ENCODE measurements around the gene PTPRD.
"Not testable (repeated sequence)": the region's sequence is repeated elsewhere in the genome, so short reads cannot be mapped to it uniquely, and the experiment has no call there.

Gene PTPRD

DNA sequence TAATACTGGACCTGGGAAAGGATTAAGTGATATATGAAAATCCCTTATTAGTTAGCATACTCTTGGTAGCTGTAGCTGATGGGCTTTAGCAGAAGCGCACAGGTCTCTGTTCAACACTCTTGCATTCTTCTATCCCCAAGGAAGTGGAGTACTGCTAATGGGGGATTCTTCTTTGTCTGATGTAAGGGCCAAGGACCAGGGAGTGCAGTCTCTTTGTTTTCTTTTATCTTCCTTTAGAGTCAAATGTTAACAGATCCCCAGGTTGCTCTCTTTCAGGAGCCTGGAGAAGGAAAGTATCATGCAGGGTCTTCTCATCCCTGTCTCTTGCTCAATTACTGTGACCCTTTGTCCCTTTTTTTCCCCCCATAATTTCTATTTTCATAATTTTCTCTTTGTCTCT lies 1666.3 kb downstream of the PTPRD start:
- no peak for DNase-seq

DNA sequence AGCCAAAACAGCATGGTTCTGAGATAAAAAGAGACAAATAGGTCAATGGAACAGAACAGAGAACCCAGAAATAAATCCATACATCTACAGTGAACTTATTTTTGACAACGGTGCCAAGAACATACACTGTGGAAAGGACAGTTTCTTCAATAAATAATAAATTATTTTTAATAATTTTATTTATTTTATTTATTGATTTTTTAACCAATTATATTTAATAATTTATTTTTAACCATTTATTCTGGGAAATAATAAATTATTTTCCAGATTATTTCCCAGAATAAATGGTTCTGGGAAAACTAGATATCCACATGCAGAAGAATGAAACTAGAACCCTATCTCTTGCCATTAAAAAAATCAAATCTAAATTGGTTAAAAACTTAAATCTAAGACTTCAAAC lies 1669.4 kb downstream of the PTPRD start:
- DNase-seq, result no peak

DNA sequence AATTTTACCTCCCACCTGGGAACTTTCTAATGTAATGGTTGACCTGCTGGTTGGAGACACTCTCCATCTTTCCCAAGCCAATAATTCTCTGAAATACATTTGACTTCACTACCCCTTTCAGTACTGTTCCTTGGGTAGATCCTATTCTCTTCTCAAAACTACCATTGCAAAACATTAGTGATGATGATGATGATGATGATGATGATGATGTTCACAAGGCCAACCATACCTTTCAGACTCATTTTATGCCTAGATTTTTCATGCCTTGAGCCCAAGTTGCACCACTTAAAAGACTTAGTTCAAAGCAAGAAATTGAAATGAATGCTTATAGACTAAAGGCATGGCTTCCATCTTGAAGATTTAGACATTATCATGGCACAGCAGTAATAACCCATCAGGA lies 1672.2 kb downstream of the PTPRD start:
- no peak for DNase-seq

GRCh38 chr9:8926461-8926860 lies 1686.3 kb downstream of the PTPRD start:
- no peak for DNase-seq

DNA sequence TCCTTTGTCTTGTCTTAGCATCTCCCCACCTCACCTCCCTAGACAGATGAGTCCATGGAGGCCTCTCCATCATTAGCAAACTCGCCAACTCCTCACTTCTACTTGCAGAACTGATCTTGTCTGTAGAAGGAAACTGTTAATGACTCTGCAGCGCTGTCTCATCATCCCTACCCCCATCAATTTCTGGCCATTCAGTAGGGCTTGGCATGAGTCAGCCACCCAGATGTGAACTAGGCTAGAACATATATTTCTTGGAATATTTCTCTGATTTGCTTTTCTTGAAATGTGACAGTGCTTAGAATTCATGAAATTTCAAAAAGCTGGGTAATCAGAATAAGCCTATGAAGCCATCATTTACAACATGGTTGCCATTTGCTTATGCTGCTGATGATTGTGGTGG lies 1688.2 kb downstream of the PTPRD start:
- no peak for DNase-seq

DNA sequence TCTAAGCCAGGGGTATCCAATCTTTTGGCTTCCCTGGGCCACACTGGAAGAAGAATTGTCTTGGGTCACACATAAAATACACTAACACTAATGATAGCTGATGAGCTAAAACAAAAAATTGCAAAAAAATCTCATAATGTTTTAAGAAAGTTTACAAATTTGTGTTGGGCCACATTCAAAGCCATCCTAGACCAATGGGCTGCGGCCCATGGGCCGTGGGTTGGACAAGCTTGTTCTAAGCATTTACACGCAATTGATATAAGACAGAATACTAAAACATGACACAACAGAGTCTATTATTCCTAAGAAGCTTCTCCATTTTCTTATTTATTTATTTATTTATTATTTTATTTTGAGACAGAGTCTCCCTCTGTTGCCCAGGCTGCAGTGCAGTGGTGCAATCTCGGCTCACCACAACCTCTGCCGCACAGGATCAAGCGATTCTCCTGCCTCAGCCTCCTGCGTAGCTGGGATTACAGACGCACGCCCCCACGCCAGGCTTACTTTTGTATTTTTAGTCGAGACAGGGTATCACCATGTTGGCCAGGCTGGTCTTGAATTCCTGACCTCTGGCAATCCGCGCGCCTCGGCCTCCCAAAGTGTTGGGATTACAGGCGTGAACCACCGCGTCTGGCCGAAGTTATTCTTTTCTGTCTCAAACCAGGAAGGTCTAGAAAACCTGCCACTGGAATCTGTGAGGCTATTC lies 1692.2 kb downstream of the PTPRD start:
- DNase-seq, result not testable (repeated sequence)

- no peak for DNase-seq
These were observed 1694.7 kb downstream of the PTPRD start for GRCh38 chr9:8917956-8918739.

DNA sequence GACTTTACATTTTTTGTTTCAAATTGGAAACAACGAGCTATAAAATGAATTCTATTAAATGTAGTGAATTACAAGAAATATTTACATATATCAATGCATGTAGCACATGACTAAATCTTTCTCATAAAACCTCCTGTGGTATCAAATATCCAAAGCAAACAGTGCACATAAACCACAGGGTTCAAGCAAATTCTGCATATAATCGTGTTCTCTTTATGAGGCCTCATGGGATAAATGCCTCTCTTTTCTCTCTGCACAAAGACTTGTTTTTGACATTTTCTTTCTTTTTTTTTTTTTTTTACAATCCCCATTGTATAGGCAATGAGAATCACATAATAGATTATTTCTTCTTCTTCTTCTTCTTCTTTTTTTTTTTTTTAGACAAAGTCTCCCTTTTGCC lies 1696.0 kb downstream of the PTPRD start:
- peak; percentile 9 for DNase-seq

- no peak for DNase-seq
These were observed 1704.9 kb downstream of the PTPRD start for GRCh38 chr9:8907868-8908267.

GRCh38 chr9:8905731-8906130 lies 1707.1 kb downstream of the PTPRD start:
- no peak for DNase-seq

DNA sequence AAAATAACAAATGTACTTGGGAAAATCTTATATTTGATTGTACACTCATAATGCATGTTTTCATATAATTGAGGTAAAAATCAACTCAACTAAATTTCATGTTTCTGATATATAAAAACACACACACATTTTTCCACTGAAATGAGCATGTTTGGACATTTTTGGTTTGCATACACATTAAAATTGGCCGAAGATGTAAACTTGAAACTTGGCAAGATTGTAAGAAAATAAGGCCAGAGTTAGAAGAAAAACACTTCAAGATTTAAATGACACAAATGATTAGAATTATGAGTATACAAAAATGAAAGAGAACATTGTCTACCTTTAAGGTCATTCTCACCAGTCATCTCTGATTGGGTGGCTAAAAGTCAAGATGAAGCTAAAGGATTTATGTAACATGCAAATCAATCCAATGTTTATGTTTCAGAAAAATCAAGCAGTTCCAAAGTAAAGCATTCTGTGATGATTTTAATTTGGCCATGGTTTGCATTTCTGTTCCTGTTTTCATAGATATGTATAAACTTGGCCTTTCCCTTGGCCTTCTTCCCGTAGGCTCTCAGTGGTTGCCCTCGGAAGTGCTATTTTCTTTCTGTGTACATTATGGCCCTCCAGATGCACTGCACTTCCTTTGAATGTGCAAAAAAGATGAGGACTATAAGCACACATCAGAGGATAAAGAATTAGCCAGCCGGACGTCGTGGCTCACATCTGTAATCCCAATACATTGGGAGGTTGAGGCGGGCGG lies 1707.9 kb downstream of the PTPRD start:
- DNase-seq, result no peak

GRCh38 chr9:8903077-8903476 lies 1709.7 kb downstream of the PTPRD start:
- no peak for DNase-seq

GRCh38 chr9:8901146-8901545 lies 1711.7 kb downstream of the PTPRD start:
- no peak for DNase-seq

DNA sequence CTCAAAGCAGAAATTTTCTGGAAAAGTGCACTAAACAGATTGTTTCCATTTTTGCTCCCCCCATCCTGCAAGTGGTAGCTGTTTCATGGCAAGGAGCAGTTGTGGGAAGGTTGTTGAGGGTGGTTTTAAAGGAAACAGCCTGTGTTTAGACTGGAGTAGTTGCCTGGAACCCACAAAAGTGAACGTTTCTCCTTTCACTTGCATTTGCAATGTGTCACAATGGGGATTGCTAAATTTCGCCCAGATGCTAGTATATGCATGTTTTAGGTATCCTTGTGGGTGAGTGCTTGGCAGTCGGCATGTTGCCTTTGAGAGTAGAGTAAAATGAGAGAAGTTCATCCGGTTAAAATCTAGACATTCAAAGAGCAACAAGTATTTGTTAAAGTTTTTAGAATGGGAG lies 1713.3 kb downstream of the PTPRD start:
- DNase-seq, result no peak

DNA sequence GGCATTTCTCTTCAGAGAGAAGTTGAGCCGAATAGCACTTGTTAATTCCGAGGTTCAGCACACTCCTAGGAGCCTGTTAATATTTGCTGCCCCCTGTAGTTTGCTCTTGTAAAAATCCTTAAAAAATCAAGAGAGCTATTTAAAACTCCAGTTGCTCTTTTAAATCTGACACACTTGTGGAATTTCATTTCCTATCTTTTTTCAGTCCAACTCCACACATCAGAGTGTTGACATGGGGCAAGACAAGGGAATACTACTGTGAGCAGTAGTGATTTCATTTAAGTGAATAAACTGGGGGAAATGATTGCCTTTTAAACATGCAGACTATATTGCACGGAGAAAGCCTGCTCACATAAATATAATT lies 1717.0 kb downstream of the PTPRD start:
- peak; percentile 0 for DNase-seq

DNA sequence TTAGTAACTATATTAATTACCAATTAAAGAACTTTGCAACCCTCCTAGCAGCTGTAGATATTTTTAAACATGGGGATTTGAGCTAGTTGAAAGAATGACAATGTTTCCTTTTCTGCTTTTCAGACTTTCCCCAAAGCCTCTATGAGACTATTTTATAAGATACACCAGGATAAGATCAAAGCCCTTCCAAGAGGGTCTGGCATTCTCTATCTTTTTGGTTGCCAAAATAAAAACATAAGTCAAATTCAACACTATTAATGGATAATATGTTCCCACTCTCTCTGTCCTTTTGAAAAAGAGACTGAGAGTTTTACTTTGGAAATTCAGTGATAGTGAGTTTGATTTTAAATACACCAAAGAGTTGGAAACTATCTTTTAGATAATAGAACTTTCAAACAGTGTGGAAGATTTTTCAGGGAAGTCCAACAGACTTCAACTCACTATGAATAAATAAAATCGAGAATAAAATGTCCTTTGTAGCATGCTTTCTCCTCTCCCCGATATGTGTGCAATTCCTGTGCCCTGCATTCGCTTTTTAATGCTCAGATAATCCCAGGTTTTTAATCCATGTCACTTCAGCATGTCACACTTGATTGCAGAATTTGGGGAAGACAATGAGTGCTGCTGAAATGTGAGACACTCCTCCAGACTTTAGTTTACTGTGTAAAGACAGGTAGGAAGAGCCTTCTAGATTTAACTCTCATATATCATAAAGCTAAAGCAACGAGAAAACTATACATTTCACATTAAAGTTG lies 1717.5 kb downstream of the PTPRD start:
- DNase-seq, result no peak

GRCh38 chr9:8890695-8891094 lies 1722.1 kb downstream of the PTPRD start:
- DNase-seq, result no peak

DNA sequence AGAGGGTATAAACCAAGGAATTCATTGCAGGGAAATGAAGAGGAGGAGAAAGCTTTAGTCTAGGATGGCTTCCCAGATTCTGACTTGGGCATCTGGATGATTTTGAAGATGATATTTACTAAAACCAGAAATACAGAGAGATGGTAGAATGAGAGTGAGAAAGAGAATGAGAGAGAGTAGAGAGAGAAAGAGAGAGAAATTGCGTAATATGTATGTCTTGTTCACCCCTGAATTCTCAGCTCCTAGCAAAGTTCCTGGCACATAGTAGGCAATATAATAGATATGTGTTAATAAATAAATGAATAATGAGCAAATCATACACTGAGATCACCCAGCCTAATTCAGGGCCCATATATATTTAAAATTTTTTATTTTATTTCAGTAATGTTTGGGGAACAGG lies 1723.7 kb downstream of the PTPRD start:
- DNase-seq, result no peak

DNA sequence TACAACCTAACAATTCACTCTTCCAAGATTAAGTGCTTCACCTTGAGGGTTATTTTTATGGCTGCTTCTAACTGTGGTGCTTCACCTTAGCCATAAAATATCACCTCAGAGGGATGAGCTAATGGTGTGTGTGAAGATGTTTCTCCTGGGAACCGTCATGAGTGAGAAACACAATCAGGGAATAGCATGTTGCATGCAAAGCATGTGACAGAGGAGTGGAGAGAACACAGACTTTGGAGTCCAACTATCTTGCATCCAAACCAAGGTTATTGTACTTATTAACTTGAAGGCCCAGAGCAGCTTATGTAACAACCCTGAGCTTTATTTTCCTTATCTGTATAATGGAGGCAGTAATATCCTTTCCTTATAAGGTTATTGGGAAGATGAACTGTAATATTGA lies 1724.2 kb downstream of the PTPRD start:
- no peak for DNase-seq

GRCh38 chr9:8887369-8887768 lies 1725.4 kb downstream of the PTPRD start:
- no peak for DNase-seq

DNA sequence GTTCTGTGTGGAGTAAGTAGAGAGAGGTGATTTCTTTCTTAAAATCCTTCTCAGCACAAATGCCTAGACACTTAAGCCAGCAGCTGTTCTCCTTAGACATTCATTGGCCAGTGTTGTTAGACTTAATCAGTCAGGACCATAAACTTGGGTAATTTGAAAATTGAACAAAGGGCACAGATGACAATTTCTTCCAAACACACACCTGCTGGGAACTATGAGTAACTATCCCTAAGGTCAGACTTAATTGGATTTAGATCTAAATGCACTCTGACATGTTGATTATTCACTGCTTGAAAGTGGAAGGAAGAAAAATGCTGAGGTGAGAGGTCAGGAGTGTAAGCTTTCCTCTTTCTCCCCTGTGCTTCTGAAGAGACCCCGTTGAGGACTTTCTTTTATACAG lies 1729.5 kb downstream of the PTPRD start:
- DNase-seq, result no peak

- no peak for DNase-seq
These were observed 1732.7 kb downstream of the PTPRD start for GRCh38 chr9:8880060-8880459.

DNA sequence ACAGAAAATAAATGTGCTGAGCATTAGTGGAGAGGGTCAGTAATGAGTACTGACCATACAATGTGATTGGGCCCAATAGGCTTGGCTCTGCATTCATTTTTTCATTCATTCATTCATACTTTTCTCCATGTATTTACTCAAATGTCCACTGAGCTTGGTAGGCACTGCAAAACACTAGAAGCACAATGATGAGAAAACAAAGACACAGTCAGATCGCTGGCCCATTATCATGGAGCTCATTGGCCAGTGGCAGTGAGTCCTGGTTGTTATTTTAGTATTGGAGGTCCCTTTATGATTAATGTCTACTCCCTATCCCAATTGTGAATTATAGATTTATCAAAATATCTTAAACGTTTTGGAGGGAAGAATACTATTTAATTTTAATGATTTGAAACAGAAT lies 1733.5 kb downstream of the PTPRD start:
- no peak for DNase-seq

All from NCI-H1048 (cell line).